ENCODE data around the gene ARHGAP26.
A peak's percentile ranks its signal among the peaks of the same experiment; 100 is the strongest.

The ARHGAP26 gene

GRCh38 chr5:142881076-142881783, 111.1 kb downstream of the ARHGAP26 start:
- no peak for DNase-seq

GRCh38 chr5:142881784-142882126, 111.6 kb downstream of the ARHGAP26 start:
- DNase-seq, result no peak

GRCh38 chr5:142883025-142883424, 112.8 kb downstream of the ARHGAP26 start:
- DNase-seq, result no peak

- no peak for DNase-seq
Observed at GRCh38 chr5:142883438-142883837, 113.3 kb downstream of the ARHGAP26 start.

GRCh38 chr5:142884029-142884428, 113.9 kb downstream of the ARHGAP26 start:
- DNase-seq, result no peak

- DNase-seq, result no peak
Observed at GRCh38 chr5:142886211-142886610, 116.0 kb downstream of the ARHGAP26 start.

GRCh38 chr5:142886956-142887355, 116.8 kb downstream of the ARHGAP26 start:
- no peak for DNase-seq

GRCh38 chr5:142888469-142889085, 118.4 kb downstream of the ARHGAP26 start:
- DNase-seq, result peak; percentile 4

- DNase-seq, result no peak
Observed at GRCh38 chr5:142892021-142892420, 121.8 kb downstream of the ARHGAP26 start.

GRCh38 chr5:142894315-142894714, 124.1 kb downstream of the ARHGAP26 start:
- no peak for DNase-seq

- no peak for DNase-seq
Observed at GRCh38 chr5:142894749-142895148, 124.6 kb downstream of the ARHGAP26 start.

GRCh38 chr5:142896325-142897007, 126.3 kb downstream of the ARHGAP26 start:
- DNase-seq, result no peak

- DNase-seq, result no peak
Observed at GRCh38 chr5:142897328-142897727, 127.2 kb downstream of the ARHGAP26 start.

GRCh38 chr5:142900927-142901326, 130.8 kb downstream of the ARHGAP26 start:
- DNase-seq, result no peak

GRCh38 chr5:142901476-142902185, 131.5 kb downstream of the ARHGAP26 start:
- no peak for DNase-seq

- DNase-seq, result no peak
Observed at GRCh38 chr5:142902186-142902965, 132.2 kb downstream of the ARHGAP26 start.

GRCh38 chr5:142904416-142904815, 134.2 kb downstream of the ARHGAP26 start:
- no peak for DNase-seq

- no peak for DNase-seq
Observed at GRCh38 chr5:142905348-142905747, 135.2 kb downstream of the ARHGAP26 start.

- DNase-seq, result peak; percentile 54
Observed at GRCh38 chr5:142906863-142907671, 136.9 kb downstream of the ARHGAP26 start.

GRCh38 chr5:142908659-142909058, 138.5 kb downstream of the ARHGAP26 start:
- no peak for DNase-seq

- no peak for DNase-seq
Observed at GRCh38 chr5:142910128-142910527, 140.0 kb downstream of the ARHGAP26 start.

- DNase-seq, result no peak
Observed at GRCh38 chr5:142911170-142911569, 141.0 kb downstream of the ARHGAP26 start.

Measured in NCI-H446 treated with DMSO at 0.1 percent for 48 hours (cell line).